Endothelial cell of umbilical vein (primary cell): ENCODE data around the gene KLHL36. TPM values are rescaled to one million over a fixed set of nuclear protein-coding genes. Genes with fewer than 3 reads are reported as not detected.

Experiments used
- BruUV-seq: library from RNA; stranded (reverse); fragments of 400-500 nt; replicated peaks from 2 replicates; lab custom pipeline; 2021; lab: Mats Ljungman, UMichigan
- CTCF ChIA-PET: fragments of 300-600, 350-600 bp; sonication (Branson Sonifier 250); formaldehyde crosslinking; loops from one replicate; lab custom pipeline; 2021; ENCODE audit warnings: antibody characterized with exemption, inconsistent platforms; lab: Charles Lee
- POLR2A ChIA-PET: fragments of 300-600, 350-600 bp; sonication (Branson Sonifier 250); formaldehyde crosslinking; loops from one replicate; lab custom pipeline; 2021; ENCODE audit warnings: antibody characterized with exemption, inconsistent platforms; lab: Charles Lee
- DNase-seq: peaks from one replicate; pipeline ENCODE4 v3.0.0-alpha.2; 2011; ENCODE audit warnings: low read depth, low spot score
- FAIRE-seq: peaks from 2 replicates; lab custom pipeline; 2011; peaks lifted over from hg19 to GRCh38; lab: Jason Lieb, UNC
- H2AFZ ChIP-seq: 2 replicates; pipeline ENCODE4 v1.6.0; 2012; ENCODE audit warnings: low read depth, low read length, control low read depth, inconsistent platforms
- H3K27ac ChIP-seq: 2 replicates; pipeline ENCODE4 v1.5.1; 2011; ENCODE audit warnings: low read depth, mild to moderate bottlenecking, control low read depth, low read length, moderate library complexity; ENCODE audit not compliant: insufficient read depth
- H3K27me3 ChIP-seq, 2 experiments: 2 replicates each; pipeline versions ENCODE4 v1.6.0 to v1.6.1; 2011; ENCODE audit warnings: low read length in 2 of 2, mixed read lengths in 1 of 2; ENCODE audit not compliant: control insufficient read depth in 2 of 2, insufficient read depth in 2 of 2
- H3K36me3 ChIP-seq, 2 experiments: 2 replicates in 1 of 2; 3 replicates in 1 of 2; pipeline ENCODE4 v1.5.1; 2011; ENCODE audit warnings: low read length in 2 of 2, mild to moderate bottlenecking in 1 of 2, moderate library complexity in 1 of 2; ENCODE audit not compliant: control insufficient read depth in 2 of 2, insufficient read depth in 2 of 2; ENCODE audit errors: extremely low read depth in 1 of 2
- H3K4me1 ChIP-seq: 3 replicates; pipeline ENCODE4 v1.5.1; 2011; ENCODE audit warnings: mild to moderate bottlenecking, low read length; ENCODE audit not compliant: control insufficient read depth, insufficient read depth; ENCODE audit errors: extremely low read depth
- H3K4me2 ChIP-seq: 2 replicates; pipeline ENCODE4 v1.6.1; 2011; ENCODE audit warnings: low read length, control low read depth, mixed read lengths; ENCODE audit not compliant: insufficient read depth
- H3K4me3 ChIP-seq, 3 experiments: fragments of 200-600 bp in 1 of 3; sonication (generic), shearing (Covaris generic) in 1 of 3; replicated peaks in 1 of 3; 2 replicates each; pipeline ENCODE4 v1.5.1; 2011 to 2016; ENCODE audit warnings: control low read depth in 3 of 3, low read length in 3 of 3, mild to moderate bottlenecking in 2 of 3, inconsistent platforms in 1 of 3, low read depth in 1 of 3, moderate library complexity in 1 of 3; ENCODE audit not compliant: insufficient read depth in 1 of 3
- H3K79me2 ChIP-seq: 2 replicates; pipeline ENCODE4 v1.6.0; 2012; ENCODE audit warnings: low read length, inconsistent platforms; ENCODE audit not compliant: control insufficient read depth, insufficient read depth
- H3K9ac ChIP-seq: replicated peaks from 2 replicates; pipeline ENCODE3; 2011; ENCODE audit warnings: low read length, control low read depth; ENCODE audit not compliant: insufficient read depth; ENCODE audit errors: extremely low read depth
- H3K9me1 ChIP-seq: replicated peaks from 3 replicates; pipeline ENCODE4 v1.6.0; 2011; ENCODE audit warnings: mild to moderate bottlenecking, low read length; ENCODE audit not compliant: control insufficient read depth, insufficient read depth; ENCODE audit errors: extremely low read depth
- H3K9me3 ChIP-seq: replicated peaks from 2 replicates; pipeline ENCODE4 v1.5.1; 2012; ENCODE audit warnings: low read length, inconsistent platforms; ENCODE audit not compliant: control insufficient read depth, insufficient read depth
- H4K20me1 ChIP-seq: replicated peaks from 2 replicates; pipeline ENCODE3; 2011; ENCODE audit warnings: mild to moderate bottlenecking, low read length; ENCODE audit not compliant: control insufficient read depth, insufficient read depth; ENCODE audit errors: extremely low read depth
- CTCF ChIP-seq, 2 donors: IDR thresholded peaks; 1 replicate in 1 of 2; 2 replicates in 1 of 2; pipeline ENCODE4 v1.5.1; 2011; ENCODE audit warnings: low read length in 2 of 2, mild to moderate bottlenecking in 2 of 2, moderate library complexity in 2 of 2, control low read depth in 1 of 2, inconsistent platforms in 1 of 2, low read depth in 1 of 2; ENCODE audit not compliant: insufficient read depth in 1 of 2; ENCODE audit errors: extremely low read depth in 1 of 2
- EZH2 ChIP-seq: IDR thresholded peaks from 2 replicates; pipeline ENCODE4 v1.6.1; 2012; ENCODE audit warnings: borderline replicate concordance, low read depth, mild to moderate bottlenecking, moderate library complexity, low read length, inconsistent platforms; ENCODE audit not compliant: severe bottlenecking
- FOS ChIP-seq: IDR thresholded peaks from 2 replicates; pipeline ENCODE4 v1.6.1; 2011; ENCODE audit warnings: mild to moderate bottlenecking, low read length, moderate library complexity, borderline replicate concordance; ENCODE audit not compliant: insufficient read depth
- GATA2 ChIP-seq: IDR thresholded peaks from 2 replicates; pipeline ENCODE4 v1.7.0; 2011; ENCODE audit warnings: low read depth, mild to moderate bottlenecking, moderate library complexity, mixed read lengths, low read length; ENCODE audit not compliant: insufficient read length, insufficient read depth
- JUN ChIP-seq: IDR thresholded peaks from 2 replicates; pipeline ENCODE4 v1.6.1; 2011; ENCODE audit warnings: borderline replicate concordance, low read depth; ENCODE audit not compliant: insufficient read length, insufficient read depth
- MAX ChIP-seq: IDR thresholded peaks from 2 replicates; pipeline ENCODE4 v1.6.1; 2011; ENCODE audit not compliant: insufficient read depth, insufficient read length
- MYC ChIP-seq: IDR thresholded peaks from one replicate; pipeline ENCODE4 v1.6.1; 2011; ENCODE audit warnings: mild to moderate bottlenecking, low read depth, low read length
- POLR2A ChIP-seq: IDR thresholded peaks from 2 replicates; pipeline ENCODE4 v1.6.1; 2012; ENCODE audit warnings: low read depth, mild to moderate bottlenecking, control low read depth, low read length
- POLR2AphosphoS5 ChIP-seq: IDR thresholded peaks from 2 replicates; pipeline ENCODE4 v1.6.1; 2012; ENCODE audit warnings: low read depth, mild to moderate bottlenecking, control low read depth, low read length, moderate library complexity; ENCODE audit not compliant: insufficient read depth
- dilution Hi-C: fragments of 300-500 bp; cut with MboI; formaldehyde crosslinking; loops from one replicate; pipeline ENCODE4 v1.15.0; 2019; ENCODE audit warnings: low sequenced_read_pairs; ENCODE audit not compliant: extremely low pct_ligation_motif_present
- intact Hi-C: fragments of 100-400 bp; cut with micrococcal nuclease; formaldehyde crosslinking; loops from one replicate; pipeline ENCODE4 v1.10.0; 2022
- polyA plus RNA-seq, 4 experiments: library from polyadenylated mRNA; depleted of rRNA in 3 of 4; stranded (reverse) in 3 of 4; unstranded in 1 of 4; fragments of >200 nt; gene quantifications; 2 replicates each; pipeline versions ENCODE4 v1.2.1 to v1.2.3, GENCODE V29; 2011 to 2012; ENCODE audit warnings: missing spikeins in 1 of 4
- total RNA-seq: library from RNA; stranded (reverse); gene quantifications from 2 replicates; pipeline ENCODE4 v1.2.3, GENCODE V29; 2021

KLHL36 gene
- total and polyA plus RNA-seq, 2 donors (not counting 3 experiments of a cell fraction or from before 2014, with no cell fraction given) = 31.3 to 38.8 TPM

- Histone ChIP-seq H4K20me1 (no peaks in the 10 kb centered on the region), H3K79me2 (no peaks in the 10 kb centered on the region), H3K9me1 (no peaks in the 10 kb centered on the region), H3K27me3 (peaks cover 0 to 4% of the 10 kb centered on the region in 2 experiments), H3K9me3 (no peaks in the 10 kb centered on the region), H3K36me3 (no peaks in the 10 kb centered on the region), H3K4me2 (no peak overlapping the region), H3K4me1 (no peaks in the 10 kb centered on the region), H2AFZ (no peak overlapping the region), H3K4me3 (no peak overlapping the region), H3K9ac (no peak overlapping the region), H3K27ac (no peak overlapping the region)
- DNase-seq (no peak), FAIRE-seq (no peak)
- dilution Hi-C loops = no loop called here
- BruUV-seq = no TSS peak
- TF ChIP-seq FOS (no peak), EZH2 (no peak), GATA2 (no peak), JUN (no peak), CTCF (IDR thresholded peaks at IDR 0.05; ENCODE audit: extremely low read depth in 1 of 2, insufficient read depth in 1 of 2, low read depth in 1 of 2, low read length in 2 of 2) (no peak), POLR2A (no peak), MYC (no peak), MAX (no peak), POLR2AphosphoS5 (no peak)
- ChIA-PET POLR2A (no interaction called here), CTCF (no interaction called here)
- intact Hi-C loops = no loop called here
Measured at GRCh38 chr16:84633622-84634021, 14.7 kb upstream of the KLHL36 start.
